Measurements from ENCODE around the gene ISYNA1.

DNA sequence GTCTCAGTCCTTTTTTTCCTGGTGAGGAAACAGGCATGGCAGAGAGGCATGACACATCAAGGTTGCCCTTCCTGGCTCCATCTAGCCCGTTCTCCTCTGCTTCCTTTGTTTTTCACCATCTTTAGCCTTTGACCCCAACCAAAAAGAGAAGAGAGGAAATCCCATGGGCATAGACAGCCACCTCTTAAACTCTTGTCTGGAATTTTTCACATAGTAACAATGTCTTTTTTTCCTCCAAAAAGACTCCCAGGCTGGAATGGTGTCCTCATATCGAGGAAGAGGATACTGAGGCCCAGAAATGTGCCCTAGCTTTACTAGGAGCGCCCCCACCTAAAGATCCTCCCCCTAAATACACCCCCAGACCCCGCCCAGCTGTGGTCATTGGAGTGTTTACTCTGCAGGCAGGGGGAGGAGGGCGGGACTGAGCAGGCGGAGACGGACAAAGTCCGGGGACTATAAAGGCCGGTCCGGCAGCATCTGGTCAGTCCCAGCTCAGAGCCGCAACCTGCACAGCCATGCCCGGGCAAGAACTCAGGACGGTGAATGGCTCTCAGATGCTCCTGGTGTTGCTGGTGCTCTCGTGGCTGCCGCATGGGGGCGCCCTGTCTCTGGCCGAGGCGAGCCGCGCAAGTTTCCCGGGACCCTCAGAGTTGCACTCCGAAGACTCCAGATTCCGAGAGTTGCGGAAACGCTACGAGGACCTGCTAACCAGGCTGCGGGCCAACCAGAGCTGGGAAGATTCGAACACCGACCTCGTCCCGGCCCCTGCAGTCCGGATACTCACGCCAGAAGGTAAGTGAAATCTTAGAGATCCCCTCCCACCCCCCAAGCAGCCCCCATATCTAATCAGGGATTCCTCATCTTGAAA, 52.0 kb downstream of the ISYNA1 start, which contains the start of gene GDF15:
- TF ChIP-seq CTCF (IDR thresholded peaks at IDR 0.05) (no peak), SMC3 (IDR thresholded peaks at IDR 0.05) (0 out of 3 replicates have a peak, but pooled peaks have one; percentile 20), CHD2 (IDR thresholded peaks at IDR 0.05; ENCODE audit: low read length, partially characterized antibody) (no peak), RARB (CRISPR knock-in tag; IDR thresholded peaks at IDR 0.05) (no peak), POLR2A (IDR thresholded peaks at IDR 0.05; ENCODE audit: low read length) (peak; percentile 99), ZC3H11A (IDR thresholded peaks at IDR 0.05) (no peak), RAD21 (conservative IDR thresholded peaks at IDR 0.05 in 1 of 2, IDR thresholded peaks at IDR 0.05 in 1 of 2) (no peak; a peak in 1 of 5 replicates), ZFP36 (IDR thresholded peaks at IDR 0.05; ENCODE audit: borderline replicate concordance, partially characterized antibody) (no peak), MAFK (IDR thresholded peaks at IDR 0.05; ENCODE audit: partially characterized antibody) (no peak), CBX2 (IDR thresholded peaks at IDR 0.05; ENCODE audit: borderline replicate concordance, low read depth) (no peak), PHF8 (IDR thresholded peaks at IDR 0.05; ENCODE audit: borderline replicate concordance, low read depth) (peak; percentile 44; the same call in 1 of the 2 replicates)
- TF ChIP-seq, protein P1, sequence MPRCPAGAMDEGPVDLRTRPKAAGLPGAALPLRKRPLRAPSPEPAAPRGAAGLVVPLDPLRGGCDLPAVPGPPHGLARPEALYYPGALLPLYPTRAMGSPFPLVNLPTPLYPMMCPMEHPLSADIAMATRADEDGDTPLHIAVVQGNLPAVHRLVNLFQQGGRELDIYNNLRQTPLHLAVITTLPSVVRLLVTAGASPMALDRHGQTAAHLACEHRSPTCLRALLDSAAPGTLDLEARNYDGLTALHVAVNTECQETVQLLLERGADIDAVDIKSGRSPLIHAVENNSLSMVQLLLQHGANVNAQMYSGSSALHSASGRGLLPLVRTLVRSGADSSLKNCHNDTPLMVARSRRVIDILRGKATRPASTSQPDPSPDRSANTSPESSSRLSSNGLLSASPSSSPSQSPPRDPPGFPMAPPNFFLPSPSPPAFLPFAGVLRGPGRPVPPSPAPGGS (IDR thresholded peaks at IDR 0.05), result peak; percentile 99
- TF ChIP-seq, protein P2, sequence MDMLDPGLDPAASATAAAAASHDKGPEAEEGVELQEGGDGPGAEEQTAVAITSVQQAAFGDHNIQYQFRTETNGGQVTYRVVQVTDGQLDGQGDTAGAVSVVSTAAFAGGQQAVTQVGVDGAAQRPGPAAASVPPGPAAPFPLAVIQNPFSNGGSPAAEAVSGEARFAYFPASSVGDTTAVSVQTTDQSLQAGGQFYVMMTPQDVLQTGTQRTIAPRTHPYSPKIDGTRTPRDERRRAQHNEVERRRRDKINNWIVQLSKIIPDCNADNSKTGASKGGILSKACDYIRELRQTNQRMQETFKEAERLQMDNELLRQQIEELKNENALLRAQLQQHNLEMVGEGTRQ (IDR thresholded peaks at IDR 0.05), result no peak
